Right atrium auricular region (tissue), 2 donors: ENCODE results near the gene TBC1D22B. TPM values are rescaled to one million over a fixed set of nuclear protein-coding genes. Genes with fewer than 3 reads are reported as not detected.

Experiments
- DNase-seq: peaks from one replicate; pipeline ENCODE4 v3.0.0-alpha.2; 2019; ENCODE audit warnings: low spot score
- H3K27ac ChIP-seq, 2 donors: fragments of 200-600 bp; sonication (generic); 1 replicate in 1 of 2; 2 replicates in 1 of 2; pipeline ENCODE4 v1.5.1; 2016 to 2019
- H3K27me3 ChIP-seq, 2 donors: fragments of 200-600 bp; sonication (generic); one replicate each; pipeline versions ENCODE4 v1.5.1 to v1.6.0; 2017 to 2019
- H3K36me3 ChIP-seq: fragments of 200-600 bp; sonication (generic); one replicate; pipeline ENCODE4 v1.5.1; 2016
- H3K4me1 ChIP-seq, 2 donors: fragments of 200-600 bp; sonication (generic); one replicate each; pipeline versions ENCODE4 v1.5.1 to v1.6.0; 2017 to 2019
- H3K4me3 ChIP-seq, 2 donors: fragments of 200-600 bp; sonication (generic); 1 replicate in 1 of 2; 2 replicates in 1 of 2; pipeline ENCODE4 v1.5.1; 2017 to 2019; ENCODE audit warnings: mild to moderate bottlenecking in 1 of 2, moderate library complexity in 1 of 2
- H3K9me3 ChIP-seq, 2 donors: fragments of 200-600 bp; sonication (generic); one replicate each; pipeline ENCODE4 v1.5.1; 2019
- total RNA-seq, 2 donors: library from RNA; depleted of rRNA; stranded (reverse); fragments of >200 nt; gene quantifications; one replicate each; pipeline ENCODE4 v1.1.0, GENCODE V29; 2016
- TF ChIP-seq, protein P1 (sequence below), 2 donors: fragments of 200-600 bp; sonication (generic); IDR thresholded peaks; one replicate each; pipeline ENCODE4 v1.5.1; 2019; ENCODE audit warnings: antibody characterized with exemption in 2 of 2

The TBC1D22B gene
- total RNA-seq, 2 donors from 2014 or later = 7.5 to 9.8 TPM

DNA sequence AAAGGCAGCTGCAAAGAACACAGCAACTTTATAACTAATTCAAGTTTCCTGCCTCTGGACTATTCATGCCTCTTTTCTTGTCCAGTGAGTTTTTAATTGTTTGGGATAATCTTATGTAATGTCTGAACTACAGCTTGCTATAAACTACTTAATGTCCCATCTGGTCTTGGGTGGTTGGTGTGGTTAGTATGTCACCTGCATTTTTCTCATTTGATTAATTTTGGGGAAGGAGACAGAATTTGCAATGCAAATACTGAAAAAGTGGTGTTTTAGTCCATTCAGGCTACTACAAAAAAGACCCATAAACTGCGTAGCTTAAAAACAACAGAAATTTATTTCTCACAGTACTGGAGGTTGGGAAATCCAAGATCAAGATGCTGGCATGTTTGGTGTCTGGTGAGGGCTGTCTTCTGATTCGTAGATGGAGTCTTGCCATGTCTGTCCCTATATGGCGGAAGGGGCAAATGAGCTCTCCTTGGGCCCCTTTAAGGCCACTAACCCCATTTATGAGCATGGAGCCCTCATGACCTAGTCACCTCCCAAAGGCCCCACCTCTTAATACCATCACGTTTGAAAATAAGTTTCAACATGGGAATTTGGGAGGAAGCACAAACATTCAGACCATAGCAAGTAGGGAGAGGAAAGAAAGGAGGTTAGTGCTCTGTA, 118.6 kb downstream of the TBC1D22B start:
- Histone ChIP-seq H3K9me3 (no peaks in the 10 kb centered on the region), H3K27me3 (no peaks in the 10 kb centered on the region), H3K4me3 (no peak overlapping the region), H3K36me3 (peaks cover 46% of the 10 kb centered on the region), H3K27ac (no peak overlapping the region), H3K4me1 (peaks cover 0 to 5% of the 10 kb centered on the region in 2 donors)
- DNase-seq = no peak
- TF ChIP-seq, protein P1, sequence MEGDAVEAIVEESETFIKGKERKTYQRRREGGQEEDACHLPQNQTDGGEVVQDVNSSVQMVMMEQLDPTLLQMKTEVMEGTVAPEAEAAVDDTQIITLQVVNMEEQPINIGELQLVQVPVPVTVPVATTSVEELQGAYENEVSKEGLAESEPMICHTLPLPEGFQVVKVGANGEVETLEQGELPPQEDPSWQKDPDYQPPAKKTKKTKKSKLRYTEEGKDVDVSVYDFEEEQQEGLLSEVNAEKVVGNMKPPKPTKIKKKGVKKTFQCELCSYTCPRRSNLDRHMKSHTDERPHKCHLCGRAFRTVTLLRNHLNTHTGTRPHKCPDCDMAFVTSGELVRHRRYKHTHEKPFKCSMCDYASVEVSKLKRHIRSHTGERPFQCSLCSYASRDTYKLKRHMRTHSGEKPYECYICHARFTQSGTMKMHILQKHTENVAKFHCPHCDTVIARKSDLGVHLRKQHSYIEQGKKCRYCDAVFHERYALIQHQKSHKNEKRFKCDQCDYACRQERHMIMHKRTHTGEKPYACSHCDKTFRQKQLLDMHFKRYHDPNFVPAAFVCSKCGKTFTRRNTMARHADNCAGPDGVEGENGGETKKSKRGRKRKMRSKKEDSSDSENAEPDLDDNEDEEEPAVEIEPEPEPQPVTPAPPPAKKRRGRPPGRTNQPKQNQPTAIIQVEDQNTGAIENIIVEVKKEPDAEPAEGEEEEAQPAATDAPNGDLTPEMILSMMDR (IDR thresholded peaks at IDR 0.05) = no peak

DNA sequence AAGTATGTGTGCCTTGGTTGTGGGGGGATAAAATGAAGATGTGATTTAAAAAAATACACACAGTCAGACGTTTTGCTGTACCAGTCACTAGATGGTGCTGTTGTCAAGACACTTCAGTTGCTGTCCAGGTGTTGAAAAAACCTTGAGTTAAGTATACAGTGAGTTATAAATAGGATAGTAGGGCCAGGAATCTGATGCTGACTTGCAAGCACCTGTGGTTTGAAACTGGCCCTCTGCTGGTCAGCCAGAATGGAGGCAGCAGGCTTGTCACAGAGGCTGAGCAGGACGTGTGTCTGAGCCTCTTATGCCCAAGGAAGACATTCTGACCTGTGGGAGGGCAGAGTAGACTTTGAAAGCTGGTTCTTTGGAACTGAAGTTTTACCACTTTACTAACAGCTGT, 124.0 kb downstream of the TBC1D22B start:
- TF ChIP-seq, protein P1 (IDR thresholded peaks at IDR 0.05) = peak; percentile 11 to 68
- Histone ChIP-seq H3K9me3 (no peaks in the 10 kb centered on the region), H3K36me3 (peaks cover 36% of the 10 kb centered on the region)

More for the DNA sequence above, 124.0 kb downstream of the TBC1D22B start:
- H3K4me3 ChIP-seq = no peak overlapping the region
- H3K27ac ChIP-seq = no peak overlapping the region
- no peaks in the 10 kb centered on the region for H3K27me3 ChIP-seq
- DNase-seq = no peak
- no peaks in the 10 kb centered on the region for H3K4me1 ChIP-seq

Other genes with a start within 250 kb of the TBC1D22B start
- gene PIM1, start 87.6 kb upstream of the TBC1D22B start, total RNA-seq = 10 to 100 TPM; 28.0 to 46.2 TPM
- gene TMEM217, start 372 bp downstream of the TBC1D22B start, total RNA-seq = 1 to 10 TPM; 1.3 to 1.4 TPM
- gene RNF8, start 96.2 kb downstream of the TBC1D22B start, total RNA-seq = 10 to 100 TPM; 17.0 to 17.3 TPM
- 10 to 100 TPM; 20.4 to 21.1 TPM for gene CMTR1, start 175.4 kb downstream of the TBC1D22B start, total RNA-seq
- 10 to 100 TPM; 26.1 to 39.6 TPM for gene CCDC167, start 242.1 kb downstream of the TBC1D22B start, total RNA-seq